Thyroid gland (tissue), 4 donors: Measurements from ENCODE around the gene BCR.

ENCODE experiments used
- POLR2A ChIP-seq, 2 donors: fragments of 450-650 bp; IDR thresholded peaks; one replicate each; pipeline ENCODE4 v1.6.1; 2017; ENCODE audit warnings: antibody characterized with exemption in 2 of 2, mild to moderate bottlenecking in 2 of 2, moderate library complexity in 1 of 2
- TF ChIP-seq, protein P1 (sequence below), 6 experiments: fragments of 200-600 bp in 3 of 6; fragments of 450-650 bp in 3 of 6; sonication (generic) in 3 of 6; IDR thresholded peaks; one replicate each; pipeline ENCODE4 v1.5.1; 2016 to 2019; ENCODE audit warnings: antibody characterized with exemption in 6 of 6, mild to moderate bottlenecking in 2 of 6, inconsistent platforms in 1 of 6, moderate library complexity in 1 of 6

DNA sequence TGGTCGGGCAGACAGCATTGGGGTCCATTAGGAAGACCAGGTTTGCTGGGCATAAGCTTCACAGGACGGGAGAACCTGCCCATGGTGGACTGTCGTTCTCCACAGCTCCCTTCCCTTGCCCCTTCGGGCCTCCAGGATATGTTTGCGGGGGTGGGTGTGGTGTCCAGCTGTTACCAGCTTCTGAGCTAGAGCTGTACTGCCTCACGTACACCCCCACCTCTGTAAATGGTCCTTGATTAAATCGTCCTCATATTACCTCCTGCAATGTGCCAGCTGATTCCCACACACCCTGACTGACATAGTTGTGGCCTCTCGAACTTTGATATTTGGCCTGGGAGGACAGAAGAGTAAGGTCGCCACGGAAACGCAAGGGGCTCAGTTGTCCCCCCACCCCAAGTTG is 16.2 kb upstream of the BCR start:
- TF ChIP-seq, protein P1, sequence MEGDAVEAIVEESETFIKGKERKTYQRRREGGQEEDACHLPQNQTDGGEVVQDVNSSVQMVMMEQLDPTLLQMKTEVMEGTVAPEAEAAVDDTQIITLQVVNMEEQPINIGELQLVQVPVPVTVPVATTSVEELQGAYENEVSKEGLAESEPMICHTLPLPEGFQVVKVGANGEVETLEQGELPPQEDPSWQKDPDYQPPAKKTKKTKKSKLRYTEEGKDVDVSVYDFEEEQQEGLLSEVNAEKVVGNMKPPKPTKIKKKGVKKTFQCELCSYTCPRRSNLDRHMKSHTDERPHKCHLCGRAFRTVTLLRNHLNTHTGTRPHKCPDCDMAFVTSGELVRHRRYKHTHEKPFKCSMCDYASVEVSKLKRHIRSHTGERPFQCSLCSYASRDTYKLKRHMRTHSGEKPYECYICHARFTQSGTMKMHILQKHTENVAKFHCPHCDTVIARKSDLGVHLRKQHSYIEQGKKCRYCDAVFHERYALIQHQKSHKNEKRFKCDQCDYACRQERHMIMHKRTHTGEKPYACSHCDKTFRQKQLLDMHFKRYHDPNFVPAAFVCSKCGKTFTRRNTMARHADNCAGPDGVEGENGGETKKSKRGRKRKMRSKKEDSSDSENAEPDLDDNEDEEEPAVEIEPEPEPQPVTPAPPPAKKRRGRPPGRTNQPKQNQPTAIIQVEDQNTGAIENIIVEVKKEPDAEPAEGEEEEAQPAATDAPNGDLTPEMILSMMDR (IDR thresholded peaks at IDR 0.05) = no peak
- TF ChIP-seq POLR2A (IDR thresholded peaks at IDR 0.05) = no peak
